ENCODE results near the gene CYTH4. TPM values are rescaled to one million over a fixed set of nuclear protein-coding genes. Genes with fewer than 3 reads are reported as not detected.

The CYTH4 gene
- total RNA-seq, 2 donors from 2014 or later: 1.5 to 5.9 TPM

GRCh38 chr22:37267135-37267587, 15.1 kb upstream of the CYTH4 start:
- H3K9me3 ChIP-seq: peaks cover 6 to 14% of the 10 kb centered on the region in 2 donors
- peaks cover 0 to 9% of the 10 kb centered on the region in 2 donors for H3K4me1 ChIP-seq
- TF ChIP-seq CTCF (IDR thresholded peaks at IDR 0.05): peak in 1 of 2 donors; percentile 79
- H3K36me3 ChIP-seq: no peaks in the 10 kb centered on the region
- peak overlapping the region in 1 of 2 donors; percentile 36 for H3K4me3 ChIP-seq
- peak overlapping the region in 1 of 2 donors; percentile 29 for H3K27ac ChIP-seq
- no peaks in the 10 kb centered on the region for H3K27me3 ChIP-seq
- no peak for DNase-seq (ENCODE audit: low spot score)

GRCh38 chr22:37267661-37268413, 14.5 kb upstream of the CYTH4 start:
- no peak overlapping the region for H3K4me3 ChIP-seq
- H3K27me3 ChIP-seq: no peaks in the 10 kb centered on the region
- TF ChIP-seq CTCF (IDR thresholded peaks at IDR 0.05): no peak
- H3K9me3 ChIP-seq: peaks cover 6 to 14% of the 10 kb centered on the region in 2 donors
- H3K27ac ChIP-seq: peak overlapping the region in 1 of 2 donors; percentile 29
- no peaks in the 10 kb centered on the region for H3K36me3 ChIP-seq
- no peak for DNase-seq (ENCODE audit: low spot score)
- peaks cover 0 to 9% of the 10 kb centered on the region in 2 donors for H3K4me1 ChIP-seq

- peaks cover 0 to 9% of the 10 kb centered on the region in 2 donors for H3K4me1 ChIP-seq
- H3K27me3 ChIP-seq: no peaks in the 10 kb centered on the region
- H3K36me3 ChIP-seq: no peaks in the 10 kb centered on the region
- no peak for TF ChIP-seq CTCF (IDR thresholded peaks at IDR 0.05)
- H3K27ac ChIP-seq: no peak overlapping the region
- DNase-seq (ENCODE audit: low spot score): no peak
- no peaks in the 10 kb centered on the region for H3K9me3 ChIP-seq
- H3K4me3 ChIP-seq: no peak overlapping the region
These were observed 12.2 kb upstream of the CYTH4 start for GRCh38 chr22:37269936-37270678.

GRCh38 chr22:37270928-37271650, 11.2 kb upstream of the CYTH4 start:
- Histone ChIP-seq H3K9me3 (no peaks in the 10 kb centered on the region), H3K27me3 (no peaks in the 10 kb centered on the region), H3K36me3 (no peaks in the 10 kb centered on the region), H3K4me3 (no peak overlapping the region), H3K4me1 (peaks cover 0 to 9% of the 10 kb centered on the region in 2 donors), H3K27ac (no peak overlapping the region)
- TF ChIP-seq CTCF (IDR thresholded peaks at IDR 0.05): no peak
- no peak for DNase-seq (ENCODE audit: low spot score)

GRCh38 chr22:37273126-37273845, 9.0 kb upstream of the CYTH4 start:
- no peak for TF ChIP-seq CTCF (IDR thresholded peaks at IDR 0.05)
- Histone ChIP-seq H3K27me3 (no peaks in the 10 kb centered on the region), H3K4me1 (no peaks in the 10 kb centered on the region), H3K36me3 (no peaks in the 10 kb centered on the region), H3K4me3 (no peak overlapping the region), H3K9me3 (no peaks in the 10 kb centered on the region), H3K27ac (no peak overlapping the region)
- DNase-seq (ENCODE audit: low spot score): no peak

Measured in right atrium auricular region (tissue), 2 donors.